Left lobe of liver (tissue), 2 donors: ENCODE measurements around the gene FNDC3B. TPM values are rescaled to one million over a fixed set of nuclear protein-coding genes. Genes with fewer than 3 reads are reported as not detected.
"Not testable (repeated sequence)": the region's sequence is repeated elsewhere in the genome, so short reads cannot be mapped to it uniquely, and the experiment has no call there.

Experiments
- ATAC-seq: fragments of 200-7000 bp; cut with Tn5 transposase; one replicate; pipeline ENCODE4 v1.9.1; 2020; ENCODE audit warnings: mild to moderate bottlenecking, moderate library complexity
- DNase-seq: peaks from one replicate; pipeline ENCODE4 v3.0.0-alpha.2; 2020; ENCODE audit warnings: low spot score
- total RNA-seq: library from RNA; stranded (reverse); gene quantifications from one replicate; pipeline ENCODE4 v1.2.1, GENCODE V29; 2021
- donor health status: DM: no; HTN: no; CAD: no; lungs with moderate emphysema.
- donor health status: DM: no; HTN: yes; CAD: no.

Gene FNDC3B
- total RNA-seq, 1 donor from 2014 or later, result 44.6 TPM

DNA sequence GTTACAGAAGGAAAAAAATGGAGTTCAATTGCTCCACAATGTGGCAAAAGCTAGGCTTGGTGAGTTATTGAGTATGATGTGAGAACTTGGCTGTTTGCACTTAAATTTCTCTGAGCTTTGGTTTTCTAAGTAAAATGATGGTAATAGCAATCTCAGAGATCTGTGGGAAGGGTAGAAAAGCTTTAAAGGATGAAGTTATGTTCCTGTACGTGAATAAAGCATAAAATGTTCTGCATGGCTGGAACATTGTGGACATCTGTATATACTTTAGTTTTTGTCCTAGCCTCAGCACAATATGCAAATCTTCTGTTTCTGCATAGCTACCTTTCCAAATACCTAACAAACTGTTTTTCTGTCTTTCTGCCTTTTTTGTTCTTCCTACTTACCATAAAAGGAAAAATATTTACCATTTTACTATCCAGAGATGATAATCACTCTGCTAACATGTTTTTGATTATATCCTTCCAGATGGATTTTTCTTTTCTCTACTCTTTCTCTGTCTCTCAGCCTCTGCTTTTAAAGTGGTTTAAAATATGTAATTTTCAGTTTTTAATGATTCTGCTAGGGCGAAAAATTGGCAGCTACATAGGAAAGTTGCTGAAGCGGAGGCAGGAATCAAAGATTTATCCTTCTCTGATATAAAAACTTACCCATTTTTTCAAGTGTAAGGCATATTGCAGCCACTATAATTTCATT, 188.1 kb downstream of the FNDC3B start:
- ATAC-seq (no peak), DNase-seq (no peak)

GRCh38 chr3:172228036-172228415, 188.6 kb downstream of the FNDC3B start:
- DNase-seq, result no peak
- no peak for ATAC-seq

DNA sequence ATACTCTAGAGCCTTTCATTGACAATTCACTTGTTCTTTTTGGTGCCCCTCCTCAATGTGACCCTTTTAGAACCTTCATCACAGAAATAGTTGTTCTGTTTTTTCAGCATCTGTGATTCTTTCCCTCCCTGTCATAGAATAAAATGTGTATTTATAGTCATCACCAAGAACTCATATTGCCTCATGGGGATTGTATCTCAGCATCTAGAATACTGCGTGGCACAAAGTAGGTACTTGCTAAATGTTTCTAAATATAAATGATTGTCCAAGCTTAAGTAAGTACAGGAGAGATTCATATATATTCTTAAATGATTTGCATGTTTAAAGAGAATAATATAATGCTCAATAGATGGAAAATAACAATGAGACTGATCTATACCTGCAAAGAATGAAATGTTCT, 190.1 kb downstream of the FNDC3B start:
- ATAC-seq (no peak), DNase-seq (no peak)

GRCh38 chr3:172231318-172231901, 192.0 kb downstream of the FNDC3B start:
- no peak for ATAC-seq
- no peak for DNase-seq

DNA sequence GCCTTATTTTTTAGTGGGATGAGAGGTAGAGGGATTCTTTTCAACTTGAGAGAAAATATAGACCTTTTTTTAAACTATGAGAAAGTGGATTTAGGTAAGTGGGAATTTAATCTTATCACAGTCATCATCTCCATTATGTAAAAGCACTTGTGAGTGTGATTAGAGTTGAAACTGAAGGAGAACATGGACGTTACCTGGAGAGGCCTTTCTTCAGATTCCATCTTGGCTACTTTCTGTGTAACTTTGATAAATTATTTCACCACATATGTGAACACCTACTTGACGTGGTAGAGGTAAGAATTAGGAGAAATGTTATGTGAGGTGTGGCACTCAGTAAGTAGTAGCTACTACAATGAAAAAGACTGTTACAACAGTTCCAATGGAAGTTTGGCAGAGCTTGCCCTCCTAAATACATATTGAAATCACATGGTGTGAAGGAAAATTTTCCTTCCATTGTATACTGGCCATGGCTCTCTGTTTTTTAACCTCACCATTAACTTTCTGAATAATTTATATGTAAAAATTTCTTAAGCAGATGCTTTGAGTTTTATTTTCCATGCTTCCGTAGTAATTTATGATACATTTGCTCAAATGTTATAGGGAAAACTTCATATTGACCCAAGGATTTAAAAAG, 193.3 kb downstream of the FNDC3B start:
- ATAC-seq (no peak), DNase-seq (no peak)

- no peak for ATAC-seq
- no peak for DNase-seq
These were observed 194.3 kb downstream of the FNDC3B start for GRCh38 chr3:172233474-172234277.

DNA sequence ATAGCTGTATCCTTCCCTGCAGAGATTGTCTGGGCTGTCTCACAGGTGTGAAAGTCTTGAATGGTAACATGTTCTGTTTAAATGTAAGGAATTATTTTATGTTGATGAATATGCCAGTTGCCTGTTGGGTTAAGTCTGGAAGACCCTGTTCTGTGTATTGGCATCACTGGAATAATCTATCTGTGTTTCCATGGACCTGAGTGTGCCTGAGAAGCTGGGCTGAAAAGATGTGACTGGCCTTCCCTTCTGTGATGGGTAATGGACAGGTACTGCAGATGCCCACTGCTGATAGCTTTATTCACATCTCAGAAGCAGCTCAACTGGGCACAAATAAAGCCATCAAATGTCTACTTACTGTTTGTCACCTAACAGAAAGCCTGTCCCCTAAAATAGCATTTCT, 196.3 kb downstream of the FNDC3B start:
- DNase-seq (no peak), ATAC-seq (no peak)

DNA sequence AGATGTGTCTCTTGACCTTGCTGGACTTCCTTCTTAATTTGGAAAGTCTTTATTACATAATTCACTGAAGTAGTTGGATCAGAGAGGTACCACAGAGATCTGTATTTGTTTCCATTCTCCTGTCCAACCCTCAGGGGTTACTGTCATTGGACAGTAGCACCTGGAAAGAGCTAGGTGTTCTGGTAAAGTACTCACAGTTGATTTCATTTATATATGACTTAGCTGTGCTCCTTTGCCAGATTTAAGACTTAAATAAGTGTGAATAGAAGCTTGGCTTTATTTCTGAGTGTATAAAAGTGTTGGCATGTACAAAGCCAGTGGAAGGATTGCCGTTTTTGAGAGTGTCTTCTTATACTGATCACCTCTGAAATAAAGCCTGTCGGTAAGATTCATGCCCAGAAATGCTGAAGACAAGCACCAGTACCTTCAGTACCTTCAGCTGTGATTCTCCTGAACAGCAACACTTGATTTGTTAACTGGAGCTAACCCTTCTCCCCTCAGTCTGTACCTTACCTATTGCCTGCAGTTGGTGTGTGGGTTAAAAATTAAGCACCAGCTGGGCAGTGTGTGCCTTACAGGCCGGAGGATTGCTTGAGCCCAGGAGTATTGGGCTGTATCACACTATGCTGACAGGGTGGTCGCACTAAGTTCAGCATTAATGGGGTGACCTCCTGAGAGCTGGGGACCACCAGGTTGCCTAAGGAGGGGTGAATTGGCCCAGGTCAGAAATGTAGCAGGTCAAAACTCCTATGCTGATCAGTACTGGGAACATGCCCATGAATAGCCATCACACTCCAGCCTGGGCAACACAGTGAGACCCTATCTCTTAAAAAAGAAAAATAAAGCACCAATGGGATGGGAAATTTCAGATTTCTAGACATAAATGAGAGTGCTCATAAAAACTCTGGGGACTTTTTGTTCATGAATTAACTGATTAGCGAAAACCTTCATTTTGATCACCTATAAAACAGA, 197.7 kb downstream of the FNDC3B start:
- ATAC-seq, result peak; percentile 86
- DNase-seq, result no peak

GRCh38 chr3:172238188-172238587, 198.8 kb downstream of the FNDC3B start:
- DNase-seq (no peak), ATAC-seq (no peak)

DNA sequence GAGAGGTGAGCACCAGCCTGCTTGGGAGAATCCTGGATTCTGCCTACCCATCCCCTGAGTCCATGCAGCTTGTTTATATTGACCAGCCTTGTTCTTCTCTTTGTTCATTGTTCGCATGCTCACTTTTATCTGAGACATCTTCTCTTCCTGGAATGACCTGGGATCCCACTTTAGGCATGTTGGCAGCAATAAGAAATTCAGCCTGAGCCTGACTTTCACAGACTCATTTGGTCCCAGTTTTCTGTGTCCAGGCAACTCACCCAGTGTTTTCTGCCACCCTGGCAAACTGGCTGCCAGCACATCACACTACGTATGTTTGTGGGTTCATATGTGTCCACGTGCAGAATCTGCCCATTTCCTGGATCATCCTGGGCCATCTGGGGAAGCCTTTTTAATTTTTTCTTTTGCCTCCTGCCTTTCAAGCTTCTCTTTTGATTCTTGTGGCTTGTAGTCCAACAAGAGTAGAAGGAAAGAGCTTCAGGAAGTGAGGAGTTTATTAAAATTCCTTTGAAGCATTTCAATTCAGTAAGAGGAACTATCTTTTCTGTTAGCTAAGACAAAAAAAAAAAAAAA, 199.9 kb downstream of the FNDC3B start:
- ATAC-seq, result no peak
- DNase-seq, result no peak

- ATAC-seq (no peak), DNase-seq (no peak)
These were observed 202.0 kb downstream of the FNDC3B start for GRCh38 chr3:172241405-172241804.

DNA sequence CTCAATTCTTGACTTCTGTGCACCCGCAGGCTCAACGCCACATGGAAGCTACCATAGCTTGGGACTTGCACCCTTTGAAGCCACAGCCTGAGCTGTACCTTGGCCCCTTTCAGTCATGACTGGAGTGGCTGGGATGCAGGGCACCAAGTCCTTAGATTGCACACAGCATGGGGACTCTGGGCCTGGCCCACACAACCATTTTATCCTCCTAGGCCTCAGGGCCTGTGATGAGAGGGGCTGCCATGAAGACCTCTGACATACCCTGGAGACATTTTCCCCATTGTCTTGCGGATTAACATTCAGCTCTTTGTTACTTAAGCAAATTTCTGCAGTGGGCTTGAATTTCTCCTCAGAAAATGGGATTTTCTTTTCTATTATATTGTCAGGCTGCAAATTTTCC, 203.1 kb downstream of the FNDC3B start:
- DNase-seq, ATAC-seq: not testable (repeated sequence)

DNA sequence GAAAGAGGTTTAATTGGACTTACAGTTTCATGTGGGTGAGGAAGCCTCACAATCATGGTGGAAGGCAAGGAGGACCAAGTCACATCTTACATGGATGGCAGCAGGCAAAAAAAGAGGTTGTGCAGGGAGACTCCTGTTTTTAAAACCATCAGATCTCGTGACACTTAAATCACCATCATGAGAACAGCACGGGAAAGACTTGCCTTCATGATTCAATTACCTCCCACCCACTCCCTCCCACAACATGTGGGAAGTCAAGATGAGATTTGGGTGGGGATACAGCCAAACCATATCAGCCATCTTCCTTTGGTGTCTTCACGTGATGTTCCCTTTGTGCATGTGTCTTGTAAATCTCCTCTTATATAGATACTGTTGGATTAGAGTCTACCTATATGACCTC, 204.0 kb downstream of the FNDC3B start:
- not testable (repeated sequence) for ATAC-seq, DNase-seq

- no peak for DNase-seq
- no peak for ATAC-seq
These were observed 204.6 kb downstream of the FNDC3B start for GRCh38 chr3:172244011-172244410.

GRCh38 chr3:172245241-172245640, 205.9 kb downstream of the FNDC3B start:
- ATAC-seq (no peak), DNase-seq (no peak)

GRCh38 chr3:172246107-172246844, 206.9 kb downstream of the FNDC3B start:
- DNase-seq (peak; percentile 77), ATAC-seq (peak; percentile 97)

DNA sequence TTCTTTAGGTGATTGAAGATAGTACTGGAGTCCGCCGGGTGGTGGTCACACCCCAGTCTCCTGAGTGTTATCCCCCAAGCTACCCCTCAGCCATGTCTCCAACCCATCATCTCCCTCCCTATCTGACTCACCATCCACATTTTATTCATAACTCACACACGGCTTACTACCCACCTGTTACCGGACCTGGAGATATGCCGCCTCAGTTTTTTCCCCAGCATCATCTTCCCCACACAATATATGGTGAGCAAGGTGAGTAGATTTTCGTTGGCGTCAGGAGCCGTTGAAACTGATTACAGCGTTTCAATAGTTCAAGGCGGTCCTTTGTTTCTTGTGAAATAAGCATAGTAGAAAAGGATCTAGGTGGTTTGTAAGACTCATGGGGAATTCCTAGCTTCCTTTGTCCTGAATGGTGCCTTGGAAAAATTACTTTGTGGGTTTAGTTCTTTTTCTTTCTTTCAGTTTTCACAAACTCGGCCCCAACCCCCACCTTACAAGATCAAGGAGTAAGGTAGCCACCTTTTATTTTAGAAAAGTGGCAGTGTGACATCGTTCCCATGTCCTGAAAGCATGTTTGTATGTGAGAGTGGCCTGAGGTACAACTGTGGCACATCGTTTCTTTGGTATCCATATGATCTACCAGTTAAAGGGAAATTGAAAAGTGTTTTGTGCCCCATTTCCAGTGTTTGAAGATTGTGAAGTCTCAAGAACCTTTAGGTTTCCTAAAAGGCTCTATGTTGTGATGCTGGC, 208.3 kb downstream of the FNDC3B start:
- ATAC-seq (no peak), DNase-seq (no peak)

DNA sequence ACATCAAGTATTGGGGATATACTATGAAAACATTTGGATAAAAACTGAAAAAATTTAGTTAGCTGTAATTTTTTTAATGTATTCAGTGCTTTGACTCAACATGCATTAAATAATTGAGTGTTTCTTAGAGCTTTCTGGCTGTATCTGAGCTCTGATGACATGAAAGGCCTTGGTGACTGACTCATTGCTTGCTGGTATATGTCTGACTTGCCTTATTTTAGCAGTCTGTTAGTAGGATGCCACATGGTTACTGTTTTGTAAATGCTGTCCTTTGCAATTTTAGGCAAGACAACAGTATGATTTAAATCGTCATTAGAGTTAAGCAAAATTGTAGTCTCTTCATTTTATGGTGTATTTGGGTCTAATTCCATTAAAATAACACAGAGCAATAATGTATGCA, 209.7 kb downstream of the FNDC3B start:
- DNase-seq (no peak), ATAC-seq (no peak)

GRCh38 chr3:172251211-172251610, 211.8 kb downstream of the FNDC3B start:
- no peak for ATAC-seq
- no peak for DNase-seq
